DOHH2 (cell line): ENCODE results near the gene IQSEC1.

Experiments
- H3F3A ChIP-seq: fragments of 200-600 bp; sonication (generic), shearing (Covaris generic); 2 replicates; pipeline ENCODE4 v1.6.0; 2016; ENCODE audit warnings: antibody characterized with exemption, mild to moderate bottlenecking; ENCODE audit not compliant: control insufficient read depth, insufficient read depth
- H3K27ac ChIP-seq: fragments of 200-600 bp; sonication (generic); 2 replicates; pipeline ENCODE4 v1.5.1; 2014; ENCODE audit warnings: low read depth, mild to moderate bottlenecking, low read length, moderate library complexity
- H3K27me3 ChIP-seq: fragments of 200-600 bp; sonication (generic); 2 replicates; pipeline ENCODE4 v1.6.1; 2014; ENCODE audit warnings: mild to moderate bottlenecking, low read length, mixed read lengths; ENCODE audit not compliant: control insufficient read depth
- H3K36me3 ChIP-seq: fragments of 200-600 bp; sonication (generic); 2 replicates; pipeline ENCODE4 v1.6.1; 2014; ENCODE audit warnings: mild to moderate bottlenecking, low read length, moderate library complexity, mixed read lengths; ENCODE audit not compliant: control insufficient read depth
- H3K4me1 ChIP-seq: fragments of 200-600 bp; sonication (generic); 2 replicates; pipeline ENCODE4 v1.6.1; 2014; ENCODE audit warnings: mild to moderate bottlenecking, low read length, mixed read lengths; ENCODE audit not compliant: control insufficient read depth
- H3K4me2 ChIP-seq: fragments of 200-600 bp; sonication (generic); 2 replicates; pipeline ENCODE4 v1.6.0; 2014; ENCODE audit warnings: mild to moderate bottlenecking, low read length, moderate library complexity
- H3K4me3 ChIP-seq: fragments of 200-600 bp; sonication (generic); 2 replicates; pipeline ENCODE4 v1.5.1; 2014; ENCODE audit warnings: mild to moderate bottlenecking, low read length, mixed read lengths
- H3K79me2 ChIP-seq: fragments of 200-600 bp; sonication (generic); 2 replicates; pipeline ENCODE4 v1.6.1; 2014; ENCODE audit warnings: mild to moderate bottlenecking, low read length, mixed read lengths; ENCODE audit not compliant: control insufficient read depth
- H3K9me2 ChIP-seq: fragments of 200-600 bp; sonication (generic); replicated peaks from 2 replicates; pipeline ENCODE4 v1.6.1; 2014; ENCODE audit warnings: mild to moderate bottlenecking, low read length, mixed read lengths; ENCODE audit not compliant: control insufficient read depth
- H3K9me3 ChIP-seq: fragments of 200-600 bp; sonication (generic); 2 replicates; pipeline ENCODE4 v1.6.1; 2014; ENCODE audit warnings: antibody characterized with exemption, low read length, mixed read lengths; ENCODE audit not compliant: control insufficient read depth, insufficient read depth
- H4K20me1 ChIP-seq: fragments of 200-600 bp; sonication (generic); 2 replicates; pipeline ENCODE4 v1.6.0; 2014; ENCODE audit warnings: low read depth, mild to moderate bottlenecking, antibody characterized with exemption, low read length, moderate library complexity; ENCODE audit not compliant: control insufficient read depth, insufficient read depth
- CTCF ChIP-seq: fragments of 200-600 bp; sonication (generic); IDR thresholded peaks from one replicate; pipeline ENCODE4 v1.5.1; 2014; ENCODE audit warnings: antibody characterized with exemption, mild to moderate bottlenecking, low read depth, low read length; ENCODE audit not compliant: poor library complexity, severe bottlenecking
- EZH2phosphoT487 ChIP-seq: fragments of 200-600 bp; sonication (generic); IDR thresholded peaks from 2 replicates; pipeline ENCODE4 v1.6.1; 2017; ENCODE audit warnings: borderline replicate concordance, mild to moderate bottlenecking, antibody characterized with exemption, low read length, moderate library complexity, mixed read lengths

The IQSEC1 gene

GRCh38 chr3:13083898-13084297 lies 10.7 kb upstream of the IQSEC1 start:
- Histone ChIP-seq H3K27me3 (0 out of 2 replicates have a peak, but pooled peaks cover 3% of the 10 kb centered on the region), H3K9me2 (no peaks in the 10 kb centered on the region), H3K4me3 (peak overlapping the region; percentile 21; the same call in 1 of the 2 replicates), H3F3A (peaks cover 5% of the 10 kb centered on the region), H3K27ac (no peak overlapping the region; the same call in 1 of the 2 replicates), H4K20me1 (no peaks in the 10 kb centered on the region), H3K36me3 (no peaks in the 10 kb centered on the region), H3K4me2 (peak overlapping the region; percentile 56), H3K4me1 (peaks cover 61% of the 10 kb centered on the region), H3K9me3 (no peaks in the 10 kb centered on the region), H3K79me2 (no peaks in the 10 kb centered on the region)
- TF ChIP-seq EZH2phosphoT487, result no peak
- no peak for TF ChIP-seq CTCF

- TF ChIP-seq EZH2phosphoT487 (no peak), CTCF (no peak)
- Histone ChIP-seq H3F3A (peaks cover 5% of the 10 kb centered on the region), H3K4me3 (peak overlapping the region; percentile 21; the same call in 1 of the 2 replicates), H3K79me2 (no peaks in the 10 kb centered on the region), H3K4me1 (peaks cover 61% of the 10 kb centered on the region), H3K9me2 (no peaks in the 10 kb centered on the region), H4K20me1 (no peaks in the 10 kb centered on the region), H3K27me3 (peaks cover 5% of the 10 kb centered on the region; the same call in 1 of the 2 replicates), H3K4me2 (peak overlapping the region; percentile 56), H3K27ac (no peak overlapping the region), H3K36me3 (no peaks in the 10 kb centered on the region), H3K9me3 (no peaks in the 10 kb centered on the region)
Measured at GRCh38 chr3:13083254-13083653, 10.0 kb upstream of the IQSEC1 start.

- no peaks in the 10 kb centered on the region for H4K20me1 ChIP-seq
- H3K9me2 ChIP-seq, result no peaks in the 10 kb centered on the region
- no peak overlapping the region for H3K27ac ChIP-seq
- no peak overlapping the region for H3K4me3 ChIP-seq
- H3K4me1 ChIP-seq, result peaks cover 61% of the 10 kb centered on the region
- H3K9me3 ChIP-seq, result no peaks in the 10 kb centered on the region
- H3K27me3 ChIP-seq, result peaks cover 6% of the 10 kb centered on the region
- TF ChIP-seq EZH2phosphoT487, result no peak
- no peak for TF ChIP-seq CTCF
- no peak overlapping the region for H3K4me2 ChIP-seq
- no peaks in the 10 kb centered on the region for H3K79me2 ChIP-seq
- peaks cover 5% of the 10 kb centered on the region for H3F3A ChIP-seq
- H3K36me3 ChIP-seq, result no peaks in the 10 kb centered on the region
Measured at GRCh38 chr3:13082677-13083076, 9.4 kb upstream of the IQSEC1 start.
